Fibroblast of skin of abdomen (primary cell): ENCODE data around the gene TRMO.

Source experiments
- DNase-seq: peaks from one replicate; pipeline ENCODE4 v3.0.0-alpha.2; 2013

Gene TRMO

DNA sequence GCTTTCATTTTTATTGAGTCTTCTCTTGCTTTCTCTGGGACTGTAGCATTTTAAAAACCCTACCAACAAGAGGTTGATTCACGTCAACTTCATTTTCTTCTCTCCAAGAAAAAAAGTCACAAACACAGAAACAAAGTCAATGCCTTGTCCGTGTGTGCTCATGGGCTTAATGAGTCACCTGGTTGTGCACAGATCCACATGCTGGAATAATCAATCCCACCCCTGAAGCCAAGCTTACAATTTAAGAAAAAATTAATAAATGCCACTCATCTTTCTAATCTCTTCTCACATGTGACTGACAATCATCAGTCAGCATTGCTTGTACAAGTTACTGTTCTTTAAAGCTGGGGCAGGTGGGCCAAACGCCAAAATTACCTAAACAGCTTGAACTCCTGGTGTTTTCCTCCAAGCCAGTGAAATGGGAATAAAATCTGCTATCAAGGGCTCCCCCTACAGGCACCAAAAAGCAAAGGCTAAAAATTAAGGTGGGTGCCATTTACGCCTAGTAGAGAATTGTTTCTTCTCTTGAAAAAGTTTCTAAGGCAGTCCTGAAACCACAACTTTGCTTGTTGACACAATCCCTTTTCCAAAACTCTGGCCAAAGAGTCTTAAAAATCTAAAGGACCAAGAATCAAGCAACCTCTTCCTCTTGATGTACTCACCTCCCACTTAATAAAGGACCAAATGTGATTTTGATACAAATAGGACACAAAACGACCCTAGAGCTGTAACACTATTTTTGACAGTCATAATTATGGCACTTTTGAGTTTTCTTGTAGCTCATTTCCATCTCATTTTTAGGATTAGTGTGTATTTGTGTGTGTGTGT lies 21.3 kb downstream of the TRMO start:
- peak; percentile 48 for DNase-seq

DNA sequence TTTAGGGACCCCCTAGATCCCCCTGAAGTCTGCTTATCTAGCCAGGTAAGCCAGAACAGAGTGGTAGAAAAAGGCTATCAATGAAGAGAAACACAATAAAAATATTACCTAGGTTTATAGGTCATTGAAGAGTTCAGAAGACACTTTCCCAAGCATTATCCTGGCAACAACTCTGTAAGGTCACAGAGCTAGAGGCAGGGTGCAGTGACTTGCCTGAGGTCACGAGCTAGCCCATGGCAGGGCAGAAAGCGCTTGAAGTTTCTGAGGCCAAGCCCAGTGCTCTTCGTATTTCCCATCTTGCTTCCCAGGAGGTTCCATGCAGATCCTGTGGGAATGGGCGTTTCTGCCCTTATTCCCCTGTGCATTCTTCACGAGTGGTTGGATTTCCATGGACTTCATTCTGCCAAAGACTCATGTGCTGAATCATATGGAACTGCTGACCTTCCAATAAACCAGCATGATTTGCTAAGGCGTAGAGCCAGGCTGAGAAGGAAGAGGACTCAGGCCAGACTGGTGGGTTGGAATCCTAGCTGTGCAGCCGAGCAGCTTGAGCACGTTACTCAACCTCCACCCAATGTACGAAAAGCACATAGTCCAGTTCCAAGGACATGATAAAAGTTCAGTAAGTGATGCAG lies 22.1 kb downstream of the TRMO start:
- peak; percentile 40 for DNase-seq

GRCh38 chr9:97895695-97896332 lies 26.5 kb downstream of the TRMO start:
- peak; percentile 6 for DNase-seq

GRCh38 chr9:97895211-97895610 lies 27.1 kb downstream of the TRMO start:
- DNase-seq = peak; percentile 33

DNA sequence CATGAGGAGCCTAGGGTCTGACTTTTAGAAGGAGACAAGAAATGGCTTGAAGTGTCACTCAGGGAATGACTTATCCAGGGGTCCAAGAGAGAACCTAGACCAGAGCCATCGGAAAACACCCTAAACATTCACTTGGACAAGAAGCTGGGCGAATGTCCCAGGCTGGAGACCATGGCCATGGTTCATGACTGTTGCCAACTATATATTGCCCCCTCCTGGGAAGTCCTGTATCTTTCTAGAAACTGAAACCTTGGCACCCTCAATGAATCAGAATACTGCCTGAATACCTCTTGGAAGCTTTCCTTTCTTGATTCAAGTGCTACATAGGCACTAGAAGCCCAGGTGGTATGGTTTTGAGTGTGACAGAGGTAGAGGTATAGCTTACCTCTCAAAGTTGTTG lies 29.9 kb downstream of the TRMO start:
- no peak for DNase-seq

GRCh38 chr9:97891736-97892135 lies 30.6 kb downstream of the TRMO start:
- no peak for DNase-seq

GRCh38 chr9:97889941-97890887 lies 32.1 kb downstream of the TRMO start:
- no peak for DNase-seq

DNA sequence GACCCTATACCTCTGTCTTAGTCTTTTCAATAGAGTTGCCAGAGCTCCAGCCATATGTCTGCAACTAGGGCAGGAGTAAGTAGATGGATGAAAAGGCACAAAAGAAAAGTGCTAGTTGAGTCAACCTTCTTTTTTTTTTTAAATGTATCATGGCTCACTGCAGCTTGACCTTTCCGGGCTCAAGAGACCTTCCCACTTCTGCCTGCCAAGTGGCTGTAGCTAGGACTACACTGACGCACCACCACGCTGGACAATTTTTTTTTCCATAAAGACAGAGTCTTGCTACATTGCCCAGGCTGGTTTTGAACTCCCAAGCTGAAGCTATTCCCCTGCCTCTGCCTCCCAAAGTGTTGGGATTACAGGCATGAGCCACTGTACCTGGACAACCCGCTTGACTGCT lies 42.0 kb downstream of the TRMO start:
- no peak for DNase-seq

DNA sequence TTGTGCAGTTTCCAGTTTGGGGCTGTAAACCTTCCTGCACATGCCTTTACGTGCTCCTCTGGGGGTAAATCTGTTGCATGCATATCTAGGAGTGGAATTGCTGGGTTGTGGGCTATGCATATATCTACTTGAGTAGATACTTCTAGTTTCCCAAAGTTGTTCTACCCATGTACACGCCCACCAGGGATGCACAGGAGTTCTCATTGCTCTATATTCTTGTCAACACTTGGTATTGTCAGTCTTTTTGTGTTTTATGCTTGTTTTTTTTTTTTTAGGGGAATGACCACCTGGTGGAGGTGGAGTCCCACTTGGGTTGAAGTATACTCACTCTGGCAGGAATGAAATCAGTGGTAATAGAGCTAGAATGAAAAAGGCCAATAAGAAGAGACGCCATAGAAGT lies 46.2 kb downstream of the TRMO start:
- no peak for DNase-seq

DNA sequence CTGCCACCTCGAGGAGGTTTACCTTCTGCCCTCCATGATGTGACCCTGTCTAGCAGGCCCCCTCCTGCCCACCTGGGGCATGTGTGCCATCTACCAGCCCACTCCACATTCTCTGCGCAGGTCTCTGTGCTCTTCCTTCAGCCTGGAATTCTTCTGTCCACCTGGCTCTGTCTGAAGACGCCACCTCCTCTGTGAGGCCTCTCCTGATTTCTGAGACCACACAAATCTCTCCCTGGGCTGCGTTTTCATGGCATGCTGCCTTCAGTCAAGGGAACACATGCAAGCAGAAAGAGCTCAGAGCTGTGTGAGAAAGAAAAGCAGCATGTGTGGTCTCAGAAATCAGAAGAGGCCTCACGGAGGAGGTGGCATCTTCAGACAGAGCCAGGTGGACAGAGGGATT lies 47.2 kb downstream of the TRMO start:
- DNase-seq = no peak

DNA sequence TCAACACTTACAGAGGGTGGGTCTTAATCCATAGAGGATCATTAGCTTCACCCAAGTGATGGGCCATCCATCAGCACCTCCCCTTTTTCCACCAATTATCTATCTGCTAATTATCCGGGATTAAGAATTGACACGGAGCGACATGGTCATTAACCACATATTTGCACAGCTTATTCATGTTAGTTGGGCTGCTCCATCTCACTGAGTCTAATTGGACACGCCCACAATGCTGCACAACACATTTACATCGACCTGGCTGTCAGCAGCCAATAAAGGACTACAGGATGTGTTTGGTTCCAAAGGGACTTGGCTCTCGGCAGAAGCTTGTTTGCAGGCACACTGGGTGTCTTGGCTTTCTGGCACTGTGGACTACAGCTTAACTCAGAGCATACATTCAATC lies 47.7 kb downstream of the TRMO start:
- DNase-seq = no peak

DNA sequence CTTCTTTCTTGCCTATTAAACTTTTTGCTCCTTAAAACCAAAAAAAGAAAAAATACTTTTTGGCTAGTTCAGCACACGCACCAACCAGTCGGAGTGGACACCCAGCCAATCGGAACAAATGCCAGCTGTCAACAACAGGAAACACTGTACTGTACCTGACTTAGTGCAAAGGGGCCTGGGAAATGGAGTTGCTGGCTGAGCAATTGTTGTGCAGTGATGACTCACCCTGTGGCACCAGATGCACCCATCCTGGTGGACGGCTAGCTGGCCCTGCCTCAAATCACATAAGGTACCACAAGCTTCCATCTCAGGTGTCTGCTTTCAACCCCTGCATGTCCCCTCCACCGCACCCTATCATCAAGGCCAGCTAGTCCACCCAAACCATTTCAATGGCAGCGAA lies 48.4 kb downstream of the TRMO start:
- no peak for DNase-seq

DNA sequence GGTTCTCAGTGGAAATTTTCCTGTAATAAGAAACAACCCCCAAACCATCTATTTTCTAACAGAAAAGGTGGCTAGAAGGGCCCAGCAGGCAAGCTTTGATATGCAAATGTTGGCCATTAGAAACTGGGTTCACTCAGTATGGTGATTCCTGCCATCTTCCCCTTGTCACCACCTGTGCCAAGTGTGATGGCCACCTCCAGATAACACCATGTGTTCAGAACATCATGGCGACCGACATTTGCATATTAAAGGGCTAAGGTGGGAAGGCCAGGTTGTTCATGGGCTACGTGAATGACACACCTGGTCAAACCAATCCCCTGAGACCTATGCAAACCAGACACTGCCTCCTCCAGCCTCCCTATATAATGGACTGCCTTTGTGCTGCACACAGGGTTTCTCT lies 48.9 kb downstream of the TRMO start:
- no peak for DNase-seq

DNA sequence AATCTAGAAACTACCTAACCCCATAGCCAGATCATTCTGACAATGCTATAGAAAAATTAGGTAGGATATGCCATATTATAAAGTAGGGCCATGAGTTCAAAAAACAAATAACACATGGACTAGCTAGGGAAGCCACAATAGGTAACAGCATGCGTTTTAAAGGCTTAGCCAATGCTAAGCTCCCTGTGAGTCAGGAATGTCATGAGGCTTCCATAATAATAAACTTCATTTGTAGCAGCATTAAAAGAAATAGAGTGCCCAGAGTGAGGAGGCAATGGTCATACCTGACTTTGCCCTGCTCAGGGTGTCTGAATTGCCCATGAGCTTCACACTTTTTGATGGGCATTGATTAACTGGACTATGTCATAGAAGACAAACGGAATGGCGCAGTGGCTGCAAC lies 53.4 kb downstream of the TRMO start:
- no peak for DNase-seq

GRCh38 chr9:97866848-97867247 lies 55.5 kb downstream of the TRMO start:
- no peak for DNase-seq

DNA sequence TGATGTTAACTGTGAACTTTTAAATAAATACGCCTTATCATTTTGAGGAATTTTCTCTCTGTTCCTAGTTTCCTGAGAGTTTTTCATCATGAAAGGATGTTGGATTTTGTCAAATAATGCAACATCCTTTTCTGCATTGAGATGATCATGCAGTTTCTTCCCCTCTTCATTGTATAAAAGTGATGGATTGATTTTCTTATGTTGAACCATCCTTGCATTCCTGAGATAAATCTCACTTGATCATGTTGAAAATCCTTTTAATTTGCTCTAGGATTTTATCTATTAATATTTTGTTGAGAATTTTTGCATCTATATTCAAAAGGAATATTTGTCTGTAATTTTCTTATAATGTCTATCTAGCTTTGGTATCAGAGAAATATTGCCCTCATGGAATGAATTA lies 56.0 kb downstream of the TRMO start:
- DNase-seq = no peak

- DNase-seq = no peak
Measured at GRCh38 chr9:97864396-97864795, 57.9 kb downstream of the TRMO start.

DNA sequence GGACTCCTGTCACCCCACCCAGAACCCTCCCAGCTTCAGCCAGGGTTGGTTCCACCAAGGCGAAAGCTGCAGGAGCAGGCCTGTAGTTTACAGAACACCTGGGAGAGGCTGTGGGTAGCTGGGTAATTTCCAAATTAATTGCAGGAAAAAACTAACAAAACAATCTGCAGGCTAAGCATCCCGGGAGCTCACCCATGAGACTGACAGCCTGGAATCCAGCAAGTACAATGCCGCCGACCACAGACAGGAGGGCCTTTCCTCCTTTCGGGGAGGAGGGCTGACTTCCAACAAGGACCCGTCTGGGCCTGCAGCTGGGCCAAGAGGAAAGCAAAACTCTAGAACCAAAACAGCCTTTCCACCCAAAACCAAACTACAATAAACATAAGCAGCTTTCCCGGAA lies 59.0 kb downstream of the TRMO start:
- no peak for DNase-seq

- DNase-seq = no peak
Measured at GRCh38 chr9:97861148-97861475, 61.2 kb downstream of the TRMO start.

GRCh38 chr9:97860451-97861147 lies 61.7 kb downstream of the TRMO start:
- DNase-seq = no peak

DNA sequence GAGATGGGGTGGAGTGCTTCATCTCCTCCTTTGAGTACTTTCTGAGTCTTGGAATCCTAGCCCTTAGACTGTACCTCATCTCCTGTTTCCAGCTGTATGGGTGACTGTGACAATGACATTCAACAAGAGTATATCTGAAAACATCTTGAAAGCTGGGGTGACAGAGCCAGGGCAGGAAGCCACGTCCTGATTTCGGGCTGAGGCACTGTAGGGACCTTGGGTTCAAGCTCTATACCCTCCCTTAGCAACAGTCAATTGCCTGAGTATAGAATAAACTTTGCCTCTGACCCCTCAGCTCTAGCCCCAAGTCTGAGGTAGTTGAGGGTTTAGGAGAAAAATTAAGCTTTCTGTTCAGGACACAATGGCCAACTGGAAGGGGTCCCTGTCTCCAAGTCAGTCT lies 63.0 kb downstream of the TRMO start:
- no peak for DNase-seq

DNA sequence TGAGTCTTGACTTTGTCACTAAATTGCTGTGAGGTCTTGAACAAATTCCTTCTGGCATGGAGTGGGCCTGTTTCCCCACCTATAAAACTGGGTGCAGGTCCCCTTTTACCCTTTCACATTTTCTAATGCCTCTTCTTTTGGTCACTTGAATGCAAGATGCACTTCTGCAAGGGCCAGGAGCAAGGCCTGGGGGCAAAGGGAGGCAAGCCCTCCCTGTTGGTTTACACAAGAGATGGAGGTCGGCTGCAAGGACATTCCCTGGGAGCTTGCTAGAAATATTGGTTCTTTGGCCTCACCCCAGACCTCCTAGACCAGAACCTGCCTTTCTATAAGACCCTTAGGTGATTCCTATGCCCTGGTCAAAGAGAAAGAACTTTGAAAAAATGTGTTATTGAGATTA lies 63.5 kb downstream of the TRMO start:
- no peak for DNase-seq

GRCh38 chr9:97858393-97858713 lies 63.9 kb downstream of the TRMO start:
- DNase-seq = no peak
